IMR-90 (cell line): ENCODE data around the gene SERPINA4. TPM values are rescaled to one million over a fixed set of nuclear protein-coding genes. Genes with fewer than 3 reads are reported as not detected.

Experiments used
- ATAC-seq: fragments of 200-7000 bp; cut with Tn5 transposase; 2 replicates; pipeline ENCODE4 v1.9.1; 2020; ENCODE audit warnings: low read depth, mild to moderate bottlenecking, moderate library complexity
- BruUV-seq: library from RNA; stranded (reverse); fragments of 400-500 nt; replicated peaks from 2 replicates; lab custom pipeline; 2021; lab: Mats Ljungman, UMichigan
- CTCF ChIA-PET: fragments of 300-600 bp; formaldehyde crosslinking; extraction: SDS; loops from one replicate; lab custom pipeline; 2021; ENCODE audit warnings: antibody characterized with exemption; lab: Yijun Ruan, JAX
- POLR2A ChIA-PET: fragments of 300-600 bp; sonication (Branson Sonifier 250); formaldehyde crosslinking; loops from one replicate; lab custom pipeline; 2022; ENCODE audit warnings: antibody characterized with exemption; ENCODE audit not compliant: unreplicated experiment; lab: Charles Lee
- DNase-seq: peaks from one replicate; pipeline ENCODE4 v3.0.0; 2013
- H2AFZ ChIP-seq: replicated peaks from 2 replicates; pipeline ENCODE3; 2013; ENCODE audit warnings: low read length, mild to moderate bottlenecking; ENCODE audit not compliant: poor library complexity
- H2AK5ac ChIP-seq: 2 replicates; pipeline ENCODE4 v1.6.1; 2013; ENCODE audit warnings: low read depth, low read length, inconsistent platforms
- H2AK9ac ChIP-seq: replicated peaks from 2 replicates; pipeline ENCODE3; 2013; ENCODE audit warnings: mild to moderate bottlenecking, low read depth, low read length, moderate library complexity; ENCODE audit not compliant: poor library complexity
- H2BK120ac ChIP-seq: 2 replicates; pipeline ENCODE4 v1.6.1; 2013; ENCODE audit warnings: low read depth, low read length, inconsistent platforms
- H2BK15ac ChIP-seq: 3 replicates; pipeline ENCODE4 v1.6.1; 2013; ENCODE audit warnings: low read depth, low read length, inconsistent platforms
- H2BK20ac ChIP-seq: 2 replicates; pipeline ENCODE4 v1.6.1; 2013; ENCODE audit warnings: low read depth, mild to moderate bottlenecking, inconsistent platforms, low read length, moderate library complexity
- H2BK5ac ChIP-seq: 2 replicates; pipeline ENCODE4 v1.6.1; 2013; ENCODE audit warnings: mild to moderate bottlenecking, low read depth, low read length, inconsistent platforms; ENCODE audit not compliant: poor library complexity, severe bottlenecking
- H3K14ac ChIP-seq: replicated peaks from 2 replicates; pipeline ENCODE4 v1.6.1; 2013; ENCODE audit warnings: low read depth, low read length, inconsistent platforms
- H3K18ac ChIP-seq: 2 replicates; pipeline ENCODE4 v1.6.1; 2013; ENCODE audit warnings: low read depth, low read length, control low read depth
- H3K23ac ChIP-seq: 2 replicates; pipeline ENCODE4 v1.6.1; 2013; ENCODE audit warnings: low read depth, low read length, inconsistent platforms
- H3K27ac ChIP-seq: 2 replicates; pipeline ENCODE4 v1.5.1; 2013; ENCODE audit warnings: mild to moderate bottlenecking, control low read depth, low read length; ENCODE audit not compliant: insufficient read depth
- H3K27me3 ChIP-seq: 2 replicates; pipeline ENCODE4 v1.6.1; 2013; ENCODE audit warnings: low read length; ENCODE audit not compliant: control insufficient read depth, insufficient read depth
- H3K36me3 ChIP-seq: 2 replicates; pipeline ENCODE4 v1.6.1; 2013; ENCODE audit warnings: low read length, mixed read lengths; ENCODE audit not compliant: control insufficient read depth, insufficient read depth
- H3K4ac ChIP-seq: 2 replicates; pipeline ENCODE4 v1.6.1; 2013; ENCODE audit warnings: low read depth, low read length, inconsistent platforms
- H3K4me1 ChIP-seq: 2 replicates; pipeline ENCODE4 v1.6.1; 2013; ENCODE audit warnings: low read length, mixed read lengths; ENCODE audit not compliant: control insufficient read depth, insufficient read depth
- H3K4me2 ChIP-seq: 2 replicates; pipeline ENCODE4 v1.6.1; 2013; ENCODE audit warnings: low read depth, mild to moderate bottlenecking, control low read depth, low read length, moderate library complexity
- H3K4me3 ChIP-seq: 2 replicates; pipeline ENCODE4 v1.5.1; 2013; ENCODE audit warnings: low read depth, mild to moderate bottlenecking, control low read depth, low read length, moderate library complexity; ENCODE audit not compliant: insufficient read depth
- H3K56ac ChIP-seq: 2 replicates; pipeline ENCODE4 v1.6.1; 2013; ENCODE audit warnings: low read length, inconsistent platforms; ENCODE audit not compliant: insufficient read depth; ENCODE audit errors: extremely low read depth
- H3K79me1 ChIP-seq, 2 experiments: 2 replicates each; pipeline ENCODE4 v1.6.1; 2013; ENCODE audit warnings: low read length in 2 of 2, inconsistent platforms in 1 of 2, low read depth in 1 of 2
- H3K9ac ChIP-seq: 2 replicates; pipeline ENCODE4 v1.6.1; 2013; ENCODE audit warnings: low read depth, low read length, control low read depth
- H3K9me1 ChIP-seq: 2 replicates; pipeline ENCODE4 v1.6.1; 2013; ENCODE audit warnings: low read length, inconsistent platforms; ENCODE audit not compliant: insufficient read depth
- H3K9me3 ChIP-seq: 2 replicates; pipeline ENCODE4 v1.6.1; 2013; ENCODE audit warnings: low read length; ENCODE audit not compliant: control insufficient read depth, insufficient read depth
- H4K20me1 ChIP-seq: 2 replicates; pipeline ENCODE4 v1.6.1; 2013; ENCODE audit warnings: low read length, inconsistent platforms; ENCODE audit not compliant: insufficient read depth
- H4K5ac ChIP-seq: 2 replicates; pipeline ENCODE4 v1.6.1; 2013; ENCODE audit warnings: mild to moderate bottlenecking, low read depth, low read length, control low read depth
- H4K8ac ChIP-seq, 2 experiments: 2 replicates each; pipeline ENCODE4 v1.6.1; 2013; ENCODE audit warnings: low read depth in 2 of 2, low read length in 2 of 2, control low read depth in 1 of 2, inconsistent platforms in 1 of 2
- H4K91ac ChIP-seq: 2 replicates; pipeline ENCODE4 v1.6.1; 2013; ENCODE audit warnings: low read depth, low read length, inconsistent platforms; ENCODE audit not compliant: insufficient read depth
- BHLHE40 ChIP-seq: fragments of 150-350 bp; IDR thresholded peaks from 2 replicates; pipeline ENCODE4 v1.6.1; 2016; ENCODE audit warnings: mild to moderate bottlenecking, low read depth, low read length
- CEBPB ChIP-seq: IDR thresholded peaks from 2 replicates; pipeline ENCODE4 v1.6.1; 2012; ENCODE audit warnings: low read depth, low read length, improper control_type of control experiment
- CHD1 ChIP-seq: IDR thresholded peaks from 2 replicates; pipeline ENCODE4 v1.6.1; 2012; ENCODE audit warnings: low read depth, low read length, improper control_type of control experiment
- FOS ChIP-seq: fragments of 150-350 bp; IDR thresholded peaks from 2 replicates; pipeline ENCODE4 v1.6.1; 2016; ENCODE audit warnings: low read depth, low read length
- MAFK ChIP-seq: IDR thresholded peaks from 2 replicates; pipeline ENCODE4 v1.6.1; 2012; ENCODE audit warnings: low read depth, low read length, improper control_type of control experiment
- MAZ ChIP-seq: IDR thresholded peaks from 2 replicates; pipeline ENCODE4 v1.6.1; 2012; ENCODE audit warnings: low read depth, mild to moderate bottlenecking, low read length, improper control_type of control experiment, moderate library complexity, borderline replicate concordance
- MXI1 ChIP-seq: IDR thresholded peaks from 2 replicates; pipeline ENCODE4 v1.6.1; 2012; ENCODE audit warnings: low read depth, mild to moderate bottlenecking, low read length, moderate library complexity, borderline replicate concordance
- NFE2L2 ChIP-seq: fragments of 150-350 bp; IDR thresholded peaks from 2 replicates; pipeline ENCODE4 v1.6.1; 2016; ENCODE audit warnings: low read depth, mild to moderate bottlenecking, low read length
- POLR2A ChIP-seq: IDR thresholded peaks from 2 replicates; pipeline ENCODE4 v1.6.1; 2012; ENCODE audit warnings: mild to moderate bottlenecking, low read depth, low read length
- RAD21 ChIP-seq: IDR thresholded peaks from 2 replicates; pipeline ENCODE4 v1.6.1; 2012; ENCODE audit warnings: low read length, improper control_type of control experiment
- RCOR1 ChIP-seq: IDR thresholded peaks from 2 replicates; pipeline ENCODE4 v1.6.1; 2012; ENCODE audit warnings: mild to moderate bottlenecking, low read length, improper control_type of control experiment; ENCODE audit not compliant: insufficient replicate concordance
- RFX5 ChIP-seq: IDR thresholded peaks from 2 replicates; pipeline ENCODE4 v1.8.0; 2012; ENCODE audit warnings: low read depth, mild to moderate bottlenecking, low read length, moderate library complexity
- SMC3 ChIP-seq: fragments of 150-350 bp; IDR thresholded peaks from 2 replicates; pipeline ENCODE4 v1.6.1; 2016; ENCODE audit warnings: low read depth, mild to moderate bottlenecking, antibody characterized with exemption, low read length, moderate library complexity
- WGBS, 2 experiments: methylation state at CpG; one replicate each; pipeline versions ENCODE4 v1.1.5 to v1.1.7; 2013; ENCODE audit warnings: missing lambda C conversion rate in 2 of 2; ENCODE audit not compliant: insufficient read length in 1 of 2; ENCODE audit errors: extremely low coverage in 2 of 2; 5-methylcytosine and 5-hydroxymethylcytosine counted together
- dilution Hi-C: fragments of 300-500 bp; cut with HindIII; formaldehyde crosslinking; loops from one replicate; pipeline ENCODE4 v1.14.3; 2018; ENCODE audit warnings: low sequenced_read_pairs; ENCODE audit not compliant: unreplicated experiment
- in situ Hi-C: fragments of 300-500 bp; cut with MboI; formaldehyde crosslinking; loops from 3 replicates; pipeline ENCODE4 v1.14.3; 2019; ENCODE audit warnings: low sequenced_read_pairs, inconsistent platforms, mixed read lengths
- intact Hi-C: fragments of 100-400 bp; cut with micrococcal nuclease; formaldehyde crosslinking; loops from 2 replicates; pipeline ENCODE4 v1.10.0; 2022
- polyA plus RNA-seq, 3 experiments: library from polyadenylated mRNA; depleted of rRNA; stranded (reverse); fragments of >200 nt; gene quantifications; 2 replicates each; pipeline ENCODE4 v1.2.3, GENCODE V29; 2012; ENCODE audit warnings: low replicate concordance in 1 of 3
- total RNA-seq: library from RNA; depleted of rRNA; stranded (reverse); fragments of >200 nt; gene quantifications from 2 replicates; pipeline ENCODE4 v1.2.3, GENCODE V29; 2012
- TF ChIP-seq, protein P1 (sequence below): fragments of 150-350 bp; IDR thresholded peaks from 2 replicates; pipeline ENCODE4 v1.6.1; 2017; ENCODE audit warnings: mild to moderate bottlenecking, antibody characterized with exemption, low read length, low read depth
- TF ChIP-seq, protein P2 (sequence below): conservative IDR thresholded peaks from 2 replicates; pipeline ENCODE4 v1.5.1; 2012; ENCODE audit warnings: mild to moderate bottlenecking, low read depth, low read length, improper control_type of control experiment
- TF ChIP-seq, protein P3 (sequence below): fragments of 150-350 bp; IDR thresholded peaks from 2 replicates; pipeline ENCODE4 v1.6.1; 2016; ENCODE audit warnings: low read depth, mild to moderate bottlenecking, low read length, moderate library complexity, borderline replicate concordance

SERPINA4 gene
- total and polyA plus RNA-seq, 2 of the 4 experiments (the other 2 are of a cell fraction), result not detected

DNA sequence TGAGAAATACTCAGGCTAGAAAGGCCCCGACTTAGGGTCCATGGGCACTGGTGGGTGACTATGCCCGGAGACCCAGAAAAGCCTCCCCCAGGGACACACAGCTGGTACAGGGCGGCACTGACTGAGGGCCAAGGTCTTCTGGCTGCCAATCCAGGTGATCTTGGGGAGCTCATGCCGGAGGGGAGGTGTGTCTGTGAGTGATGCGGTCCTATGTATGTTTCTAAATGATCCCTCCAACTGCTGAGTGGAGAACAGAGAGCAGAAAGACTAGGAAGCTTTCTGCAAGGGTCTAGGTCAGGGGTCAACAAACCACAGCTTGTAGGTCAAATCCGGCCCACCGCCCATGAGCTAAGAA lies 391 bp downstream of the SERPINA4 start:
- Histone ChIP-seq H3K9me1 (no peaks in the 10 kb centered on the region), H2BK5ac (no peak overlapping the region), H3K56ac (no peak overlapping the region), H2BK120ac (no peak overlapping the region), H2AK5ac (no peak overlapping the region), H3K36me3 (no peaks in the 10 kb centered on the region), H2AFZ (no peak overlapping the region), H3K4me2 (no peak overlapping the region), H2BK15ac (no peak overlapping the region), H3K4me3 (no peak overlapping the region), H3K27ac (no peak overlapping the region), H4K8ac (no peak overlapping the region), H3K23ac (no peak overlapping the region), H2AK9ac (no peak overlapping the region), H3K9ac (no peak overlapping the region), H3K4ac (no peak overlapping the region), H4K20me1 (no peaks in the 10 kb centered on the region), H4K91ac (no peak overlapping the region), H3K4me1 (no peaks in the 10 kb centered on the region), H3K9me3 (no peaks in the 10 kb centered on the region), H2BK20ac (no peak overlapping the region), H3K79me1 (no peaks in the 10 kb centered on the region), H4K5ac (no peak overlapping the region), H3K18ac (no peak overlapping the region), H3K27me3 (no peaks in the 10 kb centered on the region; the same call in 1 of the 2 replicates), H3K14ac (no peak overlapping the region)
- DNase-seq, result no peak
- ATAC-seq, result no peak
- ChIA-PET POLR2A (no interaction called here), CTCF (interaction anchor here (1.5 kb wide), 1 partner anchor 13 kb away, joined by 4 read pairs; no protein-coding TSS in a partner anchor)
- dilution Hi-C loops (no loop called here), in situ Hi-C loops (no loop called here), intact Hi-C loops (no loop called here)
- TF ChIP-seq SMC3 (no peak), POLR2A (no peak), RCOR1 (no peak), NFE2L2 (no peak), MAFK (no peak), RAD21 (no peak), MAZ (no peak), RFX5 (no peak), CHD1 (no peak), CEBPB (no peak), BHLHE40 (no peak), MXI1 (no peak), FOS (no peak)
- TF ChIP-seq, protein P1, sequence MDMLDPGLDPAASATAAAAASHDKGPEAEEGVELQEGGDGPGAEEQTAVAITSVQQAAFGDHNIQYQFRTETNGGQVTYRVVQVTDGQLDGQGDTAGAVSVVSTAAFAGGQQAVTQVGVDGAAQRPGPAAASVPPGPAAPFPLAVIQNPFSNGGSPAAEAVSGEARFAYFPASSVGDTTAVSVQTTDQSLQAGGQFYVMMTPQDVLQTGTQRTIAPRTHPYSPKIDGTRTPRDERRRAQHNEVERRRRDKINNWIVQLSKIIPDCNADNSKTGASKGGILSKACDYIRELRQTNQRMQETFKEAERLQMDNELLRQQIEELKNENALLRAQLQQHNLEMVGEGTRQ, result no peak
- TF ChIP-seq, protein P2, sequence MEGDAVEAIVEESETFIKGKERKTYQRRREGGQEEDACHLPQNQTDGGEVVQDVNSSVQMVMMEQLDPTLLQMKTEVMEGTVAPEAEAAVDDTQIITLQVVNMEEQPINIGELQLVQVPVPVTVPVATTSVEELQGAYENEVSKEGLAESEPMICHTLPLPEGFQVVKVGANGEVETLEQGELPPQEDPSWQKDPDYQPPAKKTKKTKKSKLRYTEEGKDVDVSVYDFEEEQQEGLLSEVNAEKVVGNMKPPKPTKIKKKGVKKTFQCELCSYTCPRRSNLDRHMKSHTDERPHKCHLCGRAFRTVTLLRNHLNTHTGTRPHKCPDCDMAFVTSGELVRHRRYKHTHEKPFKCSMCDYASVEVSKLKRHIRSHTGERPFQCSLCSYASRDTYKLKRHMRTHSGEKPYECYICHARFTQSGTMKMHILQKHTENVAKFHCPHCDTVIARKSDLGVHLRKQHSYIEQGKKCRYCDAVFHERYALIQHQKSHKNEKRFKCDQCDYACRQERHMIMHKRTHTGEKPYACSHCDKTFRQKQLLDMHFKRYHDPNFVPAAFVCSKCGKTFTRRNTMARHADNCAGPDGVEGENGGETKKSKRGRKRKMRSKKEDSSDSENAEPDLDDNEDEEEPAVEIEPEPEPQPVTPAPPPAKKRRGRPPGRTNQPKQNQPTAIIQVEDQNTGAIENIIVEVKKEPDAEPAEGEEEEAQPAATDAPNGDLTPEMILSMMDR, result no peak
- TF ChIP-seq, protein P3, sequence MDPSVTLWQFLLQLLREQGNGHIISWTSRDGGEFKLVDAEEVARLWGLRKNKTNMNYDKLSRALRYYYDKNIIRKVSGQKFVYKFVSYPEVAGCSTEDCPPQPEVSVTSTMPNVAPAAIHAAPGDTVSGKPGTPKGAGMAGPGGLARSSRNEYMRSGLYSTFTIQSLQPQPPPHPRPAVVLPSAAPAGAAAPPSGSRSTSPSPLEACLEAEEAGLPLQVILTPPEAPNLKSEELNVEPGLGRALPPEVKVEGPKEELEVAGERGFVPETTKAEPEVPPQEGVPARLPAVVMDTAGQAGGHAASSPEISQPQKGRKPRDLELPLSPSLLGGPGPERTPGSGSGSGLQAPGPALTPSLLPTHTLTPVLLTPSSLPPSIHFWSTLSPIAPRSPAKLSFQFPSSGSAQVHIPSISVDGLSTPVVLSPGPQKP, result no peak
- no TSS peak for BruUV-seq
- 67% methylated on average over 3 of the region's 7 CpGs; no CpG with 5 or more reads in 1 of the 2 experiments for WGBS, 2 experiments
